Measurements from ENCODE around the gene STX8.
"Not testable (repeated sequence)": the region's sequence is repeated elsewhere in the genome, so short reads cannot be mapped to it uniquely, and the experiment has no call there.

DNA sequence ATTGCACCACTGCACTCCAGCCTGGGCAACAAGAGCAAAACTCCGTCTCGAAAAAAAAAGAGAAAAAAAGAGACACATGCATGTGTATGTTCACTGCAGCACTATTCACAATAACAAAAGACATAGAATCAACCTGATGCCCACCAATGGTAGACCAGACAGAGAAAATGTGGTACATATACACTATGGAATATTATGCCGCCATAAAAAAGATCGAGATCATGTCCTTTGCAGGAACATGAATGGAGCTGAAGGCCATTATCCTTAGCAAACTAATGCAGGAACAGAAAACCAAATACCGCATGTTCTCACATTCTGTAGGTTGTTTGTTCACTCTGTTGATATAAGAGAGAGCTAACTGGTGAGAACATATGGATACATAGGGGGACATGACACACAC, 8.9 kb downstream of the STX8 start:
- TF ChIP-seq POLR2A (IDR thresholded peaks at IDR 0.05): not testable (repeated sequence)
- TF ChIP-seq, protein P1, sequence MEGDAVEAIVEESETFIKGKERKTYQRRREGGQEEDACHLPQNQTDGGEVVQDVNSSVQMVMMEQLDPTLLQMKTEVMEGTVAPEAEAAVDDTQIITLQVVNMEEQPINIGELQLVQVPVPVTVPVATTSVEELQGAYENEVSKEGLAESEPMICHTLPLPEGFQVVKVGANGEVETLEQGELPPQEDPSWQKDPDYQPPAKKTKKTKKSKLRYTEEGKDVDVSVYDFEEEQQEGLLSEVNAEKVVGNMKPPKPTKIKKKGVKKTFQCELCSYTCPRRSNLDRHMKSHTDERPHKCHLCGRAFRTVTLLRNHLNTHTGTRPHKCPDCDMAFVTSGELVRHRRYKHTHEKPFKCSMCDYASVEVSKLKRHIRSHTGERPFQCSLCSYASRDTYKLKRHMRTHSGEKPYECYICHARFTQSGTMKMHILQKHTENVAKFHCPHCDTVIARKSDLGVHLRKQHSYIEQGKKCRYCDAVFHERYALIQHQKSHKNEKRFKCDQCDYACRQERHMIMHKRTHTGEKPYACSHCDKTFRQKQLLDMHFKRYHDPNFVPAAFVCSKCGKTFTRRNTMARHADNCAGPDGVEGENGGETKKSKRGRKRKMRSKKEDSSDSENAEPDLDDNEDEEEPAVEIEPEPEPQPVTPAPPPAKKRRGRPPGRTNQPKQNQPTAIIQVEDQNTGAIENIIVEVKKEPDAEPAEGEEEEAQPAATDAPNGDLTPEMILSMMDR (IDR thresholded peaks at IDR 0.05): not testable (repeated sequence)
